Hepatocyte (in vitro differentiated cells): ENCODE data around the gene DOLPP1. TPM values are rescaled to one million over a fixed set of nuclear protein-coding genes. Genes with fewer than 3 reads are reported as not detected.

ENCODE experiments used
- DNase-seq: peaks from one replicate; pipeline ENCODE4 v3.0.0-alpha.2; 2016; ENCODE audit warnings: low spot score
- H2AFZ ChIP-seq: fragments of 200-600 bp; sonication (generic); 2 replicates; pipeline ENCODE4 v1.6.0; 2016; ENCODE audit warnings: antibody characterized with exemption, mild to moderate bottlenecking
- H3K27ac ChIP-seq: fragments of 200-600 bp; sonication (generic); 2 replicates; pipeline ENCODE4 v1.5.1; 2016; ENCODE audit warnings: mild to moderate bottlenecking
- H3K27me3 ChIP-seq: fragments of 200-600 bp; sonication (generic); 2 replicates; pipeline ENCODE4 v1.6.1; 2016
- H3K36me3 ChIP-seq: fragments of 200-600 bp; sonication (generic); replicated peaks from 2 replicates; pipeline ENCODE4 v1.5.1; 2016; ENCODE audit warnings: low read depth; ENCODE audit not compliant: insufficient read depth
- H3K4me1 ChIP-seq: fragments of 200-600 bp; sonication (generic); 2 replicates; pipeline ENCODE4 v1.5.1; 2016; ENCODE audit warnings: mild to moderate bottlenecking, moderate library complexity; ENCODE audit not compliant: insufficient read depth
- H3K4me2 ChIP-seq: fragments of 200-600 bp; sonication (generic); 2 replicates; pipeline ENCODE4 v1.6.0; 2016
- H3K4me3 ChIP-seq: fragments of 200-600 bp; sonication (generic); 2 replicates; pipeline ENCODE4 v1.5.1; 2016; ENCODE audit warnings: mild to moderate bottlenecking
- H3K79me2 ChIP-seq: fragments of 200-600 bp; sonication (generic); 2 replicates; pipeline ENCODE4 v1.6.0; 2017; ENCODE audit warnings: mild to moderate bottlenecking
- H3K9me2 ChIP-seq: fragments of 200-600 bp; sonication (generic); replicated peaks from 2 replicates; pipeline ENCODE4 v1.6.0; 2017; ENCODE audit warnings: mild to moderate bottlenecking; ENCODE audit not compliant: insufficient read depth
- H3K9me3 ChIP-seq: fragments of 200-600 bp; sonication (generic); 2 replicates; pipeline ENCODE4 v1.5.1; 2016; ENCODE audit warnings: low read depth, mild to moderate bottlenecking
- H4K20me1 ChIP-seq: fragments of 200-600 bp; sonication (generic); 2 replicates; pipeline ENCODE4 v1.6.0; 2016; ENCODE audit warnings: mild to moderate bottlenecking; ENCODE audit not compliant: insufficient read depth, poor library complexity, severe bottlenecking
- EZH2 ChIP-seq: fragments of 200-600 bp; sonication (generic); IDR thresholded peaks from 2 replicates; pipeline ENCODE4 v1.6.1; 2016; ENCODE audit warnings: antibody characterized with exemption, mild to moderate bottlenecking, borderline replicate concordance
- EZH2phosphoT487 ChIP-seq: fragments of 200-600 bp; sonication (generic); IDR thresholded peaks from one replicate; pipeline ENCODE4 v1.6.1; 2018; ENCODE audit warnings: antibody characterized with exemption, mild to moderate bottlenecking, low read depth, moderate library complexity; ENCODE audit not compliant: unreplicated experiment, severe bottlenecking
- WGBS: methylation state at CpG from one replicate; pipeline ENCODE4 v1.1.6; 2016; ENCODE audit warnings: low lambda C conversion rate; ENCODE audit errors: missing lambda C conversion rate; 5-methylcytosine and 5-hydroxymethylcytosine counted together
- polyA plus RNA-seq: library from polyadenylated mRNA; unstranded; fragments of >200 nt; fragmentation: Nextera tagmentation; extraction: Ambion mirVana; gene quantifications from 2 replicates; pipeline ENCODE4 v1.2.1, GENCODE V29; 2016
- total RNA-seq: library from RNA; depleted of rRNA; stranded (reverse); fragments of >200 nt; gene quantifications from 2 replicates; pipeline ENCODE4 v1.2.3, GENCODE V29; 2014
- TF ChIP-seq, protein P1 (sequence below): fragments of 200-600 bp; sonication (generic); IDR thresholded peaks from 2 replicates; pipeline ENCODE4 v1.5.1; 2016; ENCODE audit warnings: antibody characterized with exemption, mild to moderate bottlenecking; ENCODE audit not compliant: poor library complexity

Gene DOLPP1
- total and polyA plus RNA-seq, 2 experiments from 2014 or later = 16.2 to 20.6 TPM

GRCh38 chr9:129094387-129095169, 13.7 kb downstream of the DOLPP1 start:
- no peak overlapping the region for H3K27ac ChIP-seq
- TF ChIP-seq, protein P1, sequence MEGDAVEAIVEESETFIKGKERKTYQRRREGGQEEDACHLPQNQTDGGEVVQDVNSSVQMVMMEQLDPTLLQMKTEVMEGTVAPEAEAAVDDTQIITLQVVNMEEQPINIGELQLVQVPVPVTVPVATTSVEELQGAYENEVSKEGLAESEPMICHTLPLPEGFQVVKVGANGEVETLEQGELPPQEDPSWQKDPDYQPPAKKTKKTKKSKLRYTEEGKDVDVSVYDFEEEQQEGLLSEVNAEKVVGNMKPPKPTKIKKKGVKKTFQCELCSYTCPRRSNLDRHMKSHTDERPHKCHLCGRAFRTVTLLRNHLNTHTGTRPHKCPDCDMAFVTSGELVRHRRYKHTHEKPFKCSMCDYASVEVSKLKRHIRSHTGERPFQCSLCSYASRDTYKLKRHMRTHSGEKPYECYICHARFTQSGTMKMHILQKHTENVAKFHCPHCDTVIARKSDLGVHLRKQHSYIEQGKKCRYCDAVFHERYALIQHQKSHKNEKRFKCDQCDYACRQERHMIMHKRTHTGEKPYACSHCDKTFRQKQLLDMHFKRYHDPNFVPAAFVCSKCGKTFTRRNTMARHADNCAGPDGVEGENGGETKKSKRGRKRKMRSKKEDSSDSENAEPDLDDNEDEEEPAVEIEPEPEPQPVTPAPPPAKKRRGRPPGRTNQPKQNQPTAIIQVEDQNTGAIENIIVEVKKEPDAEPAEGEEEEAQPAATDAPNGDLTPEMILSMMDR = no peak
- TF ChIP-seq EZH2phosphoT487 (no peak), EZH2 (no peak)
- no peak overlapping the region for H3K4me3 ChIP-seq
- H3K9me3 ChIP-seq = no peaks in the 10 kb centered on the region
- no peaks in the 10 kb centered on the region for H3K27me3 ChIP-seq
- no peaks in the 10 kb centered on the region for H3K36me3 ChIP-seq
- WGBS = 96% methylated on average over 13 of the region's 13 CpGs
- H3K9me2 ChIP-seq = no peaks in the 10 kb centered on the region
- no peaks in the 10 kb centered on the region for H4K20me1 ChIP-seq
- H2AFZ ChIP-seq = no peak overlapping the region
- H3K4me1 ChIP-seq = no peaks in the 10 kb centered on the region
- DNase-seq = no peak
- H3K4me2 ChIP-seq = no peak overlapping the region
- no peaks in the 10 kb centered on the region for H3K79me2 ChIP-seq

DNA sequence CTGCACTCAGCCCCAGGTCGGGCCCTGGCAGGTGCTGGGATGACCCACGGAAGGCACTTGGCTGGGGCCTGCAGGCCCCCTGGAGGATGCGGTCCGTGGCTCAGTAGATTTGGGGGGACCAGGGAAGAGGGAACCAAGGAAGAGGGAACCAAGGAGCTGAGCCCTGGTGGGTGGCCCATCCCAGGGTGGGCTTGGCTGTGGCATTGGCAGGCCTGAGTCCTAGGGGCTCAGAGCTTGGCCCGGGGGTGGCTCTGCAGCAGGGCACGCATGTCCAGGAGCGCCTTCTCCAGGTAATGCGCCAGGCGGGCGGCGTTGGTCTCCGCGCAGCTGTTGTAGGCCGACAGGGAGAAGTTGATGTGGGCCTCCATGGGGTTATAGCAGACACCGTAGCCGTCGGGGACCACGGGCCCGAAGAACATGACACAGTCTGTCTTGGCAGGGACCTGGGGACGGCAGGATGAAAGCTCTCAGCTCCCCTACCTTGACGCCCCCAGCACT, 14.3 kb downstream of the DOLPP1 start:
- Histone ChIP-seq H3K4me3 (no peak overlapping the region), H2AFZ (no peak overlapping the region), H3K36me3 (no peaks in the 10 kb centered on the region), H3K9me3 (no peaks in the 10 kb centered on the region), H4K20me1 (no peaks in the 10 kb centered on the region), H3K79me2 (no peaks in the 10 kb centered on the region), H3K4me1 (no peaks in the 10 kb centered on the region), H3K27ac (no peak overlapping the region), H3K27me3 (no peaks in the 10 kb centered on the region), H3K9me2 (no peaks in the 10 kb centered on the region), H3K4me2 (no peak overlapping the region)
- 97% methylated on average over 21 of the region's 21 CpGs for WGBS
- TF ChIP-seq EZH2 (no peak), EZH2phosphoT487 (no peak)
- TF ChIP-seq, protein P1 = no peak
- DNase-seq = no peak

GRCh38 chr9:129095908-129096307, 15.0 kb downstream of the DOLPP1 start:
- H3K36me3 ChIP-seq = no peaks in the 10 kb centered on the region

More at GRCh38 chr9:129095908-129096307, 15.0 kb downstream of the DOLPP1 start:
- Histone ChIP-seq H3K9me3 (no peaks in the 10 kb centered on the region), H2AFZ (no peak overlapping the region), H3K27ac (no peak overlapping the region), H3K9me2 (no peaks in the 10 kb centered on the region), H3K4me3 (no peak overlapping the region), H3K4me1 (no peaks in the 10 kb centered on the region), H3K79me2 (no peaks in the 10 kb centered on the region), H4K20me1 (no peaks in the 10 kb centered on the region), H3K4me2 (no peak overlapping the region), H3K27me3 (no peaks in the 10 kb centered on the region)
- WGBS = 92% methylated on average over 11 of the region's 12 CpGs
- DNase-seq = no peak
- TF ChIP-seq, protein P1 = no peak
- TF ChIP-seq EZH2phosphoT487 = no peak
- no peak for TF ChIP-seq EZH2
